Measurements from ENCODE around the gene PEX11G.

The PEX11G gene

DNA sequence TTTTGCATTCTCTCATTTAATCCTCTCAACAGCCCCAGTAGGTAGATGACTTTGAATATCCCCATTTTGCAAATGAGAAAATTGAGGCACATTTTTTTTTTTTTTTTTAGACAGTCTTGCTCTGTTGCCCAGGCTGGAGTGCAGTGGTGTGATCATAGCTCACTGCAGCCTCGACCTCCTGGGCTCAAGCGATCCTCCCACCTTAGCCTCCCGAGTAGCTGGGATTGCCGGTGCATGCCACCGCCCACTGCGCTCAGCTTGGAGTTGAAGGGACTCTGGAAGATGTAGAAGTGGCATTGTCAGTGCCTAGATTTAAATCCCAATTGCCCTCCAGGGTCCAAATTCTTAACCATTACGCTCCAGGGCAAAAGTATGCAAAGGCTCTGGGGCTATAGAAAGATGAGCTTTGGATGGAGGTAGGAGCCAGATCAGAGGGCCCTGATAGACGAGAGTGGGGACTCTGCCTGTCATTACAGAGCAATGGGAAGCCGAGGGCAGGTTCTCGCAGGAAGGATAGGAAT lies 32.8 kb upstream of the PEX11G start:
- DNase-seq (ENCODE audit: low read depth in 2 of 2), result no peak

DNA sequence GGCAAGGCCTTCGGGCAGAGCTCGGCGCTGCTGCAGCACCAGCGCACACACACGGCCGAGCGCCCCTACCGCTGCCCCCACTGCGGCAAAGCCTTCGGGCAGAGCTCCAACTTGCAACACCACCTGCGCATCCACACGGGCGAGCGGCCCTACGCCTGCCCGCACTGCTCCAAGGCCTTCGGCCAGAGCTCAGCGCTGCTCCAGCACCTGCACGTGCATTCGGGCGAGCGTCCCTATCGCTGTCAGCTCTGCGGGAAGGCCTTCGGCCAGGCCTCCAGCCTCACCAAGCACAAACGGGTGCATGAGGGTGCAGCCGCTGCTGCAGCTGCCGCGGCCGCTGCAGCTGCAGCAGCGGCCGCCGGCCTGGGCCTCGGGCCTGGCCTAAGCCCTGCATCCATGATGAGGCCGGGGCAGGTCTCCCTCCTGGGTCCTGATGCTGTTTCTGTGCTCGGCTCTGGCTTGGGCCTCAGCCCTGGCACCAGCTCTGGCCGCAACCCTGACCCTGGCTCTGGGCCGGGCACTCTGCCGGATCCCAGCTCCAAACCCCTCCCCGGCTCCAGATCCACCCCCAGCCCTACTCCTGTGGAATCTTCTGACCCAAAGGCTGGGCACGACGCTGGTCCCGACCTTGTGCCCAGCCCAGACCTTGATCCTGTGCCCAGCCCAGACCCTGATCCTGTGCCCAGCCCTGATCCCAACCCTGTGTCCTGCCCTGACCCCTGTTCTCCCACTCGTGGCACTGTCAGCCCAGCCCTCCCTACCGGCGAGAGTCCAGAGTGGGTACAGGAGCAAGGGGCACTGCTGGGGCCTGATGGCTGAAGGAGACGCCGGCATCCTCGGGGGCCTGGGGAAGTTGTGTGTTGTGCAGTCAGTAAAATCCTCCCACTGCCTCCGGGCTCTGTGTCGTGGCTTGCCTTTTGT lies 31.6 kb upstream of the PEX11G start:
- DNase-seq (ENCODE audit: low read depth in 2 of 2), result no peak

DNA sequence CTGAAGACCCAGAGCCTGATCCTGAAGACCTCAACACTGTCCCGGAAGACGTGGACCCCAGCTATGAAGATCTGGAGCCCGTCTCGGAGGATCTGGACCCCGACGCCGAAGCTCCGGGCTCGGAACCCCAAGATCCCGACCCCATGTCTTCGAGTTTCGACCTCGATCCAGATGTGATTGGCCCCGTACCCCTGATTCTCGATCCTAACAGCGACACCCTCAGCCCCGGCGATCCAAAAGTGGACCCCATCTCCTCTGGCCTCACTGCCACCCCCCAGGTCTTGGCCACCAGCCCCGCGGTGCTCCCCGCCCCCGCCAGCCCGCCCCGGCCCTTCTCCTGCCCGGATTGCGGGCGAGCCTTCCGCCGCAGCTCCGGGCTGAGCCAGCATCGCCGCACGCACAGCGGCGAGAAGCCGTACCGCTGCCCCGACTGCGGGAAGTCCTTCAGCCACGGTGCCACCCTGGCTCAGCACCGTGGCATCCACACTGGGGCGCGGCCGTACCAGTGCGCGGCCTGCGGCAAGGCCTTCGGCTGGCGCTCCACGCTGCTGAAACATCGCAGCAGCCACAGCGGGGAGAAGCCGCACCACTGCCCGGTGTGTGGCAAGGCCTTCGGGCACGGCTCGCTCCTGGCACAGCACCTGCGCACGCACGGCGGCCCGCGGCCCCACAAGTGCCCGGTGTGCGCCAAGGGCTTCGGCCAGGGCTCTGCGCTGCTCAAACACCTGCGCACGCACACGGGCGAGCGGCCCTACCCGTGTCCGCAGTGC lies 30.7 kb upstream of the PEX11G start:
- no peak for DNase-seq (ENCODE audit: low read depth in 2 of 2)

- no peak for DNase-seq (ENCODE audit: low read depth in 2 of 2)
These were observed 28.0 kb upstream of the PEX11G start for GRCh38 chr19:7516878-7517277.

DNA sequence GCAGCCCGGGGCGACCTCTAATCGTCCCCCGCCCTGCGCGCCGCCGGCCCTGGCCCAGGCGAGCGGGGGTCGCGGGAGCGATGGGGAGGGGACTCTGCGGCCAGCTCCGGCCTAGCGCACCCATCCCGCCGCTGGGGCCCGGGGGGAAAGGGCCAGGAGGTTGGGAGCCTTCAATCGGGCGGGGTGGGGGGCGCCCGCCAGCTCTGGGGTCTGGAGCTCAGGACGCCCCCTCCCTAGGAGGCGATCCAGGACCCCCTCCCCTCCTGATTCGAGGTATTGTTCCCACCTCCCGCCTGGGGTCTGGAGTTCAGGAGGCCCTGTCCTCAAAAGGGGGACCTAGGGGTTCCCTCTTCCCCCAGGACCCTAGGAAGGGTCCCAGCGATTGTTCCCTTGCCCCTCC lies 27.5 kb upstream of the PEX11G start:
- DNase-seq (ENCODE audit: low read depth in 2 of 2), result no peak

DNA sequence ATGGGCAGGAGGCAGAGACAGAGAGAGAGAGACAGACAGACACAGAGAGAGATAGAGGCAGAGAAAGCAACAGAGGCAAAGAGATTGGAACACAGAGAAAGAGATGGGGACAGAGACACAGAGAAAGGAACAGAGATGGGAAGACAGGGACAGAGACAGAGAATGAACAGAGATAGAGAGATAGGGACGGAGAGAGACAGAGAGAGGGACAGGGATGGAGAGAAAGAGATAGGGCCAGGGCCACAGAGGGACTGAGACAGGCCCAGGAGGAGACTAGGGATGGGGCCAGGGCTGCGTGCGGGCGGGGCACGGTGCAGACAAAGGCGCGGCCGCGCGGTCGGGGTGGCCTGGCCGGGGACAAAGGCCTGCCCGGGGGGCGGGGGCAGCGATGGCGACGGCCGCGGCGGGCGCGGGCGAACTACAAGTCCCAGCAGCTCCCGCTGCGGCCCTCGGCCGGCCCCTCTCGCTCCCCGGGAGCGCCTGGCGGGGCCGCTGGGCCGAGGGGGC lies 26.9 kb upstream of the PEX11G start, which contains the start of gene ZNF358:
Gene ZNF358 (plus strand): TSS at position 459 of the 507 bp plus-strand sequence. CDS start 3,140 bp downstream, outside the sequence.
- peak; percentile 38 to 44 for DNase-seq (ENCODE audit: low read depth in 2 of 2)

DNA sequence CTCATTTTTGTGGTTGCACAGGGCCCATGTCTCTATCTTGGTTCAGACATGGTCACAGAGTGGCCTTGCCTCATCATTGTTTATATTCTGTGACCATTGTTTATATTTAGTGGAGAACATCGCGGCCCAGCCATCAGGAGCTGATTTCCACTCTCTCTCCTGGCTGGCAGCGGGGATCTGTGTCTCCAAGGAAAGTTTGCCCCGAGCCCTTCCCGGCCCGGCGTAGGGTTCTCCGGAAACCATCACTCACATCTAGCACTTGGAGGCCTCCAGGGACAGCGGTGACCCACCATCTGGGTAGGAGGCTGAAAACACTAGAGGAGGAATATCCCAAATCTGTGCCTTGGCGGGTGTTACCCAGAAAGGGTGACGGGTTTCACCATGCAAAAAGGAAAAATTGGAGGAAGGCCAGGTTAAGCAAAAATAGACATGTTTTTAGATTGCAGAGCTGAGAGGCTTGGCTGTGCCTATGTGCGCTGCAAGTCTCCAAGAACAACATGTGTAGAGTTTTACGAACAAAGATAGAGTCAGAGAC lies 26.3 kb upstream of the PEX11G start:
- no peak for DNase-seq (ENCODE audit: low read depth in 2 of 2)

DNA sequence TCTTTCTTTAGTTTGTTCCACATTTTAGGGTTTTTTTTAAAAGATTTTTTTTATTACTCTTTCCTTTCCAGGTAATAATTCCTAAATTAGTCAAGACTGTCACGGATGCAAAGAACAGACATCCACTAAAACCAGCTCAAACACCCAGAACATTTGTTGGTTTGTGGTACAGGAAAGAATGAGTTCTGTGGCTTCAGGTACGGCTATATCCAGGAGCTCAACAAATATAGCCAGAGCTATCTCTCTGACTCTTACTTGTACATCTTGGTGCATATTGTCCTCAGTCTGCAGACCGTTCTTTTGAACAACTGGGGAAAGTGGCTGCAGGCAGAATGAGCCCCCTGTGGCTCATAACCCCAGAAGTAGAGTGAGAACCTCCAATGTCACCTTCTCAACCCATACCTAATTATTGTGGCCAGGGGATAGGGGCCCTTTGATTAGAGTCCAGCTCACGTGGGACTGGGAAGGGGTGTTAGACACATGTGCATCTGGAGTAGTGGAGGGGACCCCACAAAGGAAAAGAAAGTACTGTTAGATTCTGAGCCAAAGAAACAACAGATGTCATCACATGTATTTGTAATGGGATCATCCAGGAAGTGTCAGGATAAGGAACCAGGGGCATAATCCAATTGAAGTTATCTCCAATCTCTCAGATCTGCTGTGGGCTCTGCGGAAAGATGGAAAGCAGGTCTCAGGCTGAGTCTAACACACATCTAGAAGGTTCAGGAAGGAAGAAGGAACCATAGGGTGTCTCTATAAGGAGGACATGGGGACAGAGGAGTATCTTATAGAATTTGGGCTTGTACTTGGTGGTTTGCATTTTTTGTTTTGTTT lies 25.2 kb upstream of the PEX11G start:
- no peak for DNase-seq (ENCODE audit: low read depth in 2 of 2)

- DNase-seq (ENCODE audit: low read depth in 2 of 2), result no peak
These were observed 23.6 kb upstream of the PEX11G start for GRCh38 chr19:7512400-7512851.

DNA sequence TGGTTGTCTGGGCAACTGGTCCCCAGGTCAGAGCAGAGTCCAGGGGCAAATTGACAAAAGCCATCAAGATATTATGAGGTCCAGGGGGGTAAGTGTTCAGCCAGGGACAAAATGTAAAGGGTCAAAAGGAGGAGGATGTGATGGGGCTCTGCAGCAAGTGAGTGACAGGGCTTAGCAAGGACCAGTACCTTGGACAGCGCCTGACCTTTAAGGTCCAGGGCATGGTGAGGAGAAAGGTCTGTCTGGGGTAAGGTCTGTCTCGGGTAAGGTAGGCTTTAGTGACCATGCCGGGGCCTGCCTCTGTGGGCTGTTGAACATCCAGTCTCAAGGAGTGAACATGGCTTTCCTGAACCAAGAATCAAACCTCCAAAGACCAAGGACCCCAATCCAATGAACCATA lies 20.8 kb upstream of the PEX11G start:
- no peak for DNase-seq (ENCODE audit: low read depth in 2 of 2)

GRCh38 chr19:7507884-7508283 lies 19.0 kb upstream of the PEX11G start:
- no peak for DNase-seq (ENCODE audit: low read depth in 2 of 2)

DNA sequence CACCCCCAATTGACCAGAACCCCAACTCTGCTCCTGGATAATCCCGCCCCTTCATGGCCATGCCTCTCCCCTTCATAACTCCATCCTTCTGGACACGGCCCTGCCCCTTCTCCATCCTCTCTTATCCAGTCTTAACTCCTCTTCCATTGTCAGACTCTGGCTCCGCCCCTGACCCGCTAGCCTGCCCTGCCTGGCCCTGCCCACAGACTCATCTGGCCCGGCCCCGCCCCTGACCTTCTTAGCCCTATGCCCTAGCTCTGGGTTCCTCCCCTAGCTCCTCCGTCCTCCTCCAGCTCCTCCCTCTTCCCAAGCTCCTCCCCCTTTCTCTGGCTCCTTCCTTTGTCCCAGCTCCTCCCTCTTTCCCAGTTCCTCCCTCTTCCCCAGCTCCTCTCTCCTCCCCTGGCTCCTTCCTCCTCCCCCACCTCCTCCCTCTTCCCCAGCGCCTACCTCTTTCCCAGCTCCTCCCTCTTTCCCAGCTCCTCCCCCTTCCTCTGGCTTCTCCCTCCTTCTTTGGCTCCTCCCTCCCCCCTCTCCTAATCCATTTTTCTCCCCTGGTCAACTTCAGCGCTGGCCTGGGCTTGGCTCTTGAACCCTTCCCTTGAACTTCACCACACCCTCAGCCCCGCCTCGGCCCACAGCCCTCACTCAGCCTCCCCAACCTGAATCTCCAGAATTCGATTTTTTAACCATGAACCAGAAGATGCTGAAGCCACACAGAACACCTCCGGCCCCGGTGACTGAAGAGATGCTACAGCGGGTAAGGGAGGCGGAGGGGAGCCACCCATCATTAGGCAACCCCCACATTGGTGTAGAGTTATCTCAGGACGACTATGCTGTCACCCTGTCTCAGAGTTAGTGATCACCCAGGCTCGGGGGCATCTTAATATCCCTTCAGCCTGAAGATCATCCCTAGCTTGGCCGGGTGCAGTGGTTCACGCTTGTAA lies 17.8 kb upstream of the PEX11G start:
- DNase-seq (ENCODE audit: low read depth in 2 of 2), result peak; percentile 48 to 60

- DNase-seq (ENCODE audit: low read depth in 2 of 2), result no peak
These were observed 17.0 kb upstream of the PEX11G start for GRCh38 chr19:7505682-7506384.

DNA sequence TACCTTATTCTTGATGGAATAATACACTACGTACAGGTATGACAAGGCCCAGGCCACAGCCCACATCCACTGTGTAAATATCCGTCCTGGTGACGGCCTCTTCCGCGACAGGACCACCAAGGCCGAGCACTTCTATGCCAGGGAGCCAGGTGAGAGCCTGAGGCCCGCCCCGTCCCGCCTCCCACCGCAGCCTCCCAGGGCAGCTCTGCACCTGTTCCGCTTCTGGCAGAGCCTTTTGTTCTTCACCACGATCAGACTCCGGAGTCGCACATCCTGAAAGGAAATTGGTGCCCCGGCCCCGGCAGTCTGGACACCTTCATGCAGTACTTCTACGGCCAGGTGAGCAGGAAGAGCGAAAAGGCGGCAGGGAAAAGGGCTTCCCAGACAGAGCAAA lies 16.4 kb upstream of the PEX11G start:
- DNase-seq (ENCODE audit: low read depth in 2 of 2), result no peak

- no peak for DNase-seq (ENCODE audit: low read depth in 2 of 2)
These were observed 15.8 kb upstream of the PEX11G start for GRCh38 chr19:7504684-7505083.

- DNase-seq (ENCODE audit: low read depth in 2 of 2), result no peak
These were observed 13.7 kb upstream of the PEX11G start for GRCh38 chr19:7502552-7502951.

DNA sequence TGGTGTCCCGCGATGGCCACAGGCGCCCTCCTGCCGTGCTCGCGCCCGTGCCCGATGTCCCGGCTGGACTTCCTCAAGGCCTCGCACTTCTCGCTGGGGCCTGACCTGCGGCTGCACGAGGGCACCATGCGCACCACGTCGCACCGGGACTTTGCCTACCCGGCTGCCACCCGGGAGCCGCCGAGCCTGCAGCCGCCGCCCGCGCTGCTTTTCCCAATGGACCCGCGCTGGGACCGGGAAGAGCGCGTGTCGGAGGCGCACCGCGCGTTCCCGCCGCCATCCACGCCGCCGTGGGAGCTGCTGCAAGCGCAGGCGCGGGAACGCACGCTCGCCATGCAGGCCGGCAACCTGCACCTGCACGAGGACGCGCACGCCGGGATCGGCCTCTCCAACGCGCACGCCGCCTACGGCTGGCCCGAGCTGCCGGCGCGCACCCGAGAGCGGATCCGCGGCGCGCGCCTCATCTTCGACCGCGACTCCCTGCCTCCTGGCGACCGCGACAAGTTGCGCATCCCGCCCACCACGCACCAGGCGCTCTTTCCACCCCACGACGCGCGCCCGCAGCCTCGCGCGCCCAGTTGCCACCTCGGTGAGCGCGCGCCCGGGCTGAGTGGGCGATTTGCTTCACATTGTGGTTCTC lies 12.1 kb upstream of the PEX11G start:
- DNase-seq (ENCODE audit: low read depth in 2 of 2), result peak; percentile 42 to 52

- DNase-seq (ENCODE audit: low read depth in 2 of 2), result no peak
These were observed 8.5 kb upstream of the PEX11G start for GRCh38 chr19:7497292-7497691.
